Coronary artery (tissue), 2 donors: Measurements from ENCODE around the gene ARID5A.

ENCODE experiments used
- DNase-seq: peaks from one replicate; pipeline ENCODE4 v3.0.0-alpha.2; 2017; ENCODE audit warnings: low spot score
- H3K27ac ChIP-seq, 2 donors: fragments of 200-600 bp; sonication (generic); one replicate each; pipeline ENCODE4 v1.5.1; 2016 to 2019
- H3K4me3 ChIP-seq: fragments of 200-600 bp; sonication (generic); 2 replicates; pipeline ENCODE4 v1.5.1; 2016; ENCODE audit warnings: mild to moderate bottlenecking, moderate library complexity
- CTCF ChIP-seq: fragments of 200-600 bp; sonication (generic); IDR thresholded peaks from one replicate; pipeline ENCODE4 v1.5.1; 2019; ENCODE audit warnings: antibody characterized with exemption

Gene ARID5A

GRCh38 chr2:96512341-96512740 is 24.2 kb upstream of the ARID5A start:
- no peak for TF ChIP-seq CTCF

GRCh38 chr2:96514521-96514920 is 22.0 kb upstream of the ARID5A start:
- no peak for TF ChIP-seq CTCF
- Histone ChIP-seq H3K4me3 (no peak overlapping the region), H3K27ac (no peak overlapping the region)
- peak; percentile 52 for DNase-seq

More at GRCh38 chr2:96512341-96512740, 24.2 kb upstream of the ARID5A start:
- no peak overlapping the region for H3K27ac ChIP-seq
- no peak overlapping the region for H3K4me3 ChIP-seq
- DNase-seq, result no peak

- DNase-seq, result no peak
- TF ChIP-seq CTCF, result no peak
- no peak overlapping the region for H3K4me3 ChIP-seq
- H3K27ac ChIP-seq, result no peak overlapping the region
Measured at GRCh38 chr2:96517079-96517478, 19.5 kb upstream of the ARID5A start.

GRCh38 chr2:96520231-96520630 is 16.3 kb upstream of the ARID5A start:
- DNase-seq, result no peak
- Histone ChIP-seq H3K4me3 (no peak overlapping the region), H3K27ac (no peak overlapping the region)
- no peak for TF ChIP-seq CTCF

GRCh38 chr2:96520697-96521096 is 15.9 kb upstream of the ARID5A start:
- DNase-seq, result no peak
- no peak overlapping the region for H3K4me3 ChIP-seq
- TF ChIP-seq CTCF, result no peak
- H3K27ac ChIP-seq, result no peak overlapping the region

- Histone ChIP-seq H3K27ac (no peak overlapping the region), H3K4me3 (no peak overlapping the region)
- TF ChIP-seq CTCF, result no peak
- DNase-seq, result no peak
Measured at GRCh38 chr2:96521219-96521618, 15.3 kb upstream of the ARID5A start.

GRCh38 chr2:96522304-96523203 is 14.0 kb upstream of the ARID5A start:
- Histone ChIP-seq H3K4me3 (no peak overlapping the region), H3K27ac (no peak overlapping the region)
- no peak for TF ChIP-seq CTCF
- DNase-seq, result no peak
